ENCODE measurements around the gene ABLIM1. TPM values are rescaled to one million over a fixed set of nuclear protein-coding genes. Genes with fewer than 3 reads are reported as not detected.

Gene ABLIM1
- total RNA-seq, 2 experiments from 2014 or later = 114 to 116 TPM

DNA sequence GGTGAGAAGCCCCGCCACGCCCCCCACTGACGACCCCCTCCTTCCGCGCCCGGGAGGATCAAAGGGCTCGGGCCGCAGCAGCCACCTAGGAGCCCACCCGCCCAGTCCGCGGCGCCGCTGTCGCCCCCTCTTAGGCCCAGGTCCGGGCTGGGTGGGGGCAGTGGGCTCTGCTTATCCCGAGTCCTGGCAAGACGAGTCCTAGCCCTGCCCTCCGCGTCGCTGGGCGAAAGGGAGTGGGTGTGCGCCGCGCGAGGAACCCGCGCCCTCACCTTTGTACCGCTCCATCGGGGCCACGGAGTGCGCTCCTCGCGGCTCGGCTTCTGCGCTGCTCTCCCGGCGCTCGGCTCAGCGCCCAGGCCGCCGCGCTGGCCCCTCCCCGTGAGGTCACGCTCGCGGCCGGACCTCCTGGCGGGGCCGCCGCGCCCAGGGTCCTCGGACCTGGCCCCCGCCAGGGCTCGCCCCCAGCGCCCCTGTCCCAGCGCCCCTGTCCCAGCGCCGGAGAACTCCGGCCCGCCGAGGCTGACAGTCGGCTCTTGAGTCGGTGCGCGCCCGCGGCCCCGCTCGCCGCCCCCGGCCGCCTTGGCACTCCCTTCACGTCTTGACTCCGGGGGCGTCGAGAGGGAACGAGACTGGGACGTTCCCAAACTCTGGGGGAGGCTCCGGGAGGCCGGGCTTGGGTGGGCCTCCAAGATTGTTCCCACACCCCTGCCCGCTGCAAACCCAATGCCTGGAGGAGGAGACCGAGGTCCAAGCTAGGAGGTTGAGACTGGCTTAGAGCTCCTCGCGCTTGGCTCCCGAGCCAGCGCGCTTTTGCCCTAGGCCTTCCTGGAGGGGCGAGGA, 253.7 kb downstream of the ABLIM1 start, which contains the start of gene AFAP1L2:
Gene AFAP1L2 (minus strand): TSS at position 332 of the 840 bp plus-strand sequence. CDS start 47 bp downstream, at position 285.
- peak within 1 kb of the TSS; percentile 68 for H3K4me3 Mint-ChIP-seq
- no peak within 1 kb of the TSS for H3K27ac Mint-ChIP-seq
- H3K9me3 Mint-ChIP-seq = peaks cover 3% of the 10 kb centered on the region
- H3K27me3 Mint-ChIP-seq = peaks cover 61% of the 10 kb centered on the region
- H3K4me1 Mint-ChIP-seq = peaks cover 8% of the 10 kb centered on the region
- DNase-seq = peak; percentile 13
- no peaks in the 10 kb centered on the region for H3K36me3 Mint-ChIP-seq

GRCh38 chr10:114403541-114404161, 254.4 kb downstream of the ABLIM1 start:
- Mint-ChIP-seq H3K27me3 (peaks cover 62% of the 10 kb centered on the region), H3K4me3 (peak overlapping the region; percentile 45)

DNA sequence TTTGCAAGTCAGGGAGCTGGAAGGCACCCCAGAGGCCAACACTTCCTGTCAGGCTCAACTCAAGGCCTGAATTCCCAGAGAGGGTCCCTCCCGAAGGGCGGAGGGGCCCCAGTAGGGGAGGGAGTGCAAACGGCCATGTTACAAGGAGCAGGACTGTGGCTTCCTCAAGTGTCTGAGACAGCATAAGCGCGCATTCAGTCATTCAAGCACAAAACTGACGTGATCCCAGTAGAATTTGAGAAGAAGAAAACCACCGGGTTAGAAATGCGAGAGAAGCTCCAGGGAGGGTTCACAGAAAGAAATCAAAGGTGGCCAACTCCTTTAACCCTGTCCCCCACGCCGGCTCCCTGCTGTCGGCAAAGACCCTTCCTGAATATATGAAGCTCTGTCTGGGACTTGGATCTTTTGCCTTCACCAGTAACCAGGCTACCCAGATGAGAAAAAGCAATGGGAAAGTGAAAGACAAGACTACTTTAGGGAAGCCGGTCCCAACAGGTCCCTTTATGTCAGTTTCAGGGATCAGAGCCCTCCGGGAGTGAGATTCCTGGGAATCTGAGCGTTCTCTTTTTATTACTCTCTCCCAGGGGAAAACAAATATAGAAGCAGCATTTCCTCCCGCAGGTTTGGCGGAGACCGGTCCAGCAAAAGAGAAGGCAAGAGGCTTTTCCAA, 255.1 kb downstream of the ABLIM1 start:
- H3K4me1 Mint-ChIP-seq = peaks cover 9% of the 10 kb centered on the region
- peaks cover 68% of the 10 kb centered on the region for H3K27me3 Mint-ChIP-seq
- peaks cover 3% of the 10 kb centered on the region for H3K9me3 Mint-ChIP-seq
- no peak for DNase-seq
- no peaks in the 10 kb centered on the region for H3K36me3 Mint-ChIP-seq
- H3K27ac Mint-ChIP-seq = no peak overlapping the region
- H3K4me3 Mint-ChIP-seq = peak overlapping the region; percentile 45

More at GRCh38 chr10:114403541-114404161, 254.4 kb downstream of the ABLIM1 start:
- Mint-ChIP-seq H3K27ac (no peak overlapping the region), H3K4me1 (peaks cover 8% of the 10 kb centered on the region), H3K36me3 (no peaks in the 10 kb centered on the region), H3K9me3 (peaks cover 3% of the 10 kb centered on the region)
- peak; percentile 20 for DNase-seq

GRCh38 chr10:114402233-114402632, 255.8 kb downstream of the ABLIM1 start:
- Mint-ChIP-seq H3K4me1 (peaks cover 13% of the 10 kb centered on the region), H3K36me3 (no peaks in the 10 kb centered on the region), H3K9me3 (peaks cover 3% of the 10 kb centered on the region), H3K4me3 (no peak overlapping the region), H3K27me3 (peaks cover 68% of the 10 kb centered on the region), H3K27ac (no peak overlapping the region)
- no peak for DNase-seq

- peaks cover 65% of the 10 kb centered on the region for H3K27me3 Mint-ChIP-seq
- no peaks in the 10 kb centered on the region for H3K36me3 Mint-ChIP-seq
- peaks cover 13% of the 10 kb centered on the region for H3K4me1 Mint-ChIP-seq
- DNase-seq = no peak
- peaks cover under 1% of the 10 kb centered on the region for H3K9me3 Mint-ChIP-seq
- H3K27ac Mint-ChIP-seq = no peak overlapping the region
- no peak overlapping the region for H3K4me3 Mint-ChIP-seq
These were observed 256.8 kb downstream of the ABLIM1 start for GRCh38 chr10:114401195-114401791.

DNA sequence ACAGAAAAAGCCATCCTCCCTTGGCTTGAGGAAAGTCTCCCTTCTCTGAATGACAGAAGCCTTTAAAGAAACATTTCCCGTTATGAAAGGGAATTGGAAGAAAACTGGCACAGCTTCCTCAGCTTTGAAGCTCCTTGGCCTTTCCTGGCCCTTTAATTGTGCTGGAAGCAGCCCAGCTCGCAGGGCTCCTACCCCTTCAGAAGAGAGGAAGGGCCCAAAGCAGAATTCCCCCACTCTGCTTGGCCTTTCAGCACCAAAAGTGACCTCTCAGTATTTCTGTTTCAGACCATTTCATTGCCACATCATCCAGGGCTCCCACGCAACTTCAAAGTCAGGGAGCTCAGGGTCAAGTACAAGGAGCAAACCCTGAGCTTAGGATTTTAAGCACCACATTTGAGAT, 258.0 kb downstream of the ABLIM1 start:
- DNase-seq = no peak
- Mint-ChIP-seq H3K4me1 (peaks cover 17% of the 10 kb centered on the region), H3K9me3 (no peaks in the 10 kb centered on the region), H3K27me3 (peaks cover 66% of the 10 kb centered on the region), H3K4me3 (no peak overlapping the region), H3K27ac (no peak overlapping the region), H3K36me3 (no peaks in the 10 kb centered on the region)

- Mint-ChIP-seq H3K4me1 (peaks cover 17% of the 10 kb centered on the region), H3K4me3 (no peak overlapping the region), H3K36me3 (no peaks in the 10 kb centered on the region), H3K27ac (no peak overlapping the region), H3K9me3 (no peaks in the 10 kb centered on the region), H3K27me3 (peaks cover 66% of the 10 kb centered on the region)
- no peak for DNase-seq
These were observed 258.5 kb downstream of the ABLIM1 start for GRCh38 chr10:114399576-114399975.

- H3K36me3 Mint-ChIP-seq = no peaks in the 10 kb centered on the region
- H3K27me3 Mint-ChIP-seq = peaks cover 69% of the 10 kb centered on the region
- DNase-seq = no peak
- peaks cover 17% of the 10 kb centered on the region for H3K4me1 Mint-ChIP-seq
- H3K9me3 Mint-ChIP-seq = no peaks in the 10 kb centered on the region
- no peak overlapping the region for H3K4me3 Mint-ChIP-seq
- no peak overlapping the region for H3K27ac Mint-ChIP-seq
These were observed 259.3 kb downstream of the ABLIM1 start for GRCh38 chr10:114398587-114399331.

DNA sequence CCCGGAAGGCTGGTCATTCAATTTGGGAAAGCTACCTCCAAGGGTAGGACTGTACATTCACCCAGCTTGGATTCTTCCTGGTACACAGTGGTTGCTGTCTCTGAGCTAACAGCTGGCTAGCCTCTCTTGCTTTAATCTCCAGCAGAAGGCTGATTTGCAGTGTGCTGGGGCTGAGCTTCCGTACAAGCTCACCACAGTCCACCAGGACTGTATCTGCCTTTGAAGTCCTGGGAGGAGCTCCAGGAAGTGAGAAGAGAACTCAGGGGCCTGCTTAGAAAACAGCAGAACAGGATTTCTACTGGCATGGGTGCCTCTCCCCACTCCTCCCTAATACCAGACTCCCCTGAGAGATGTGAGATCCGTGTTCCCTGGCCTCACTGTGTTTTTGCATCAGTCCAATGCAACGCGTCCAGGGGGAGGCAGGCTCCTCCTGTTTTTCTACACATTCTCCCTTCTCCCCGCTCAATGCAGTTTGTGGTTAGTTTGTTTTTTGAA, 260.4 kb downstream of the ABLIM1 start:
- Mint-ChIP-seq H3K27ac (no peak overlapping the region), H3K27me3 (peaks cover 68% of the 10 kb centered on the region), H3K36me3 (no peaks in the 10 kb centered on the region), H3K4me3 (no peak overlapping the region), H3K4me1 (peaks cover 11% of the 10 kb centered on the region), H3K9me3 (no peaks in the 10 kb centered on the region)
- DNase-seq = no peak

- H3K4me1 Mint-ChIP-seq = peaks cover 9% of the 10 kb centered on the region
- no peak overlapping the region for H3K4me3 Mint-ChIP-seq
- no peaks in the 10 kb centered on the region for H3K36me3 Mint-ChIP-seq
- peaks cover 58% of the 10 kb centered on the region for H3K27me3 Mint-ChIP-seq
- no peak for DNase-seq
- no peak overlapping the region for H3K27ac Mint-ChIP-seq
- H3K9me3 Mint-ChIP-seq = no peaks in the 10 kb centered on the region
These were observed 261.6 kb downstream of the ABLIM1 start for GRCh38 chr10:114396464-114396863.

DNA sequence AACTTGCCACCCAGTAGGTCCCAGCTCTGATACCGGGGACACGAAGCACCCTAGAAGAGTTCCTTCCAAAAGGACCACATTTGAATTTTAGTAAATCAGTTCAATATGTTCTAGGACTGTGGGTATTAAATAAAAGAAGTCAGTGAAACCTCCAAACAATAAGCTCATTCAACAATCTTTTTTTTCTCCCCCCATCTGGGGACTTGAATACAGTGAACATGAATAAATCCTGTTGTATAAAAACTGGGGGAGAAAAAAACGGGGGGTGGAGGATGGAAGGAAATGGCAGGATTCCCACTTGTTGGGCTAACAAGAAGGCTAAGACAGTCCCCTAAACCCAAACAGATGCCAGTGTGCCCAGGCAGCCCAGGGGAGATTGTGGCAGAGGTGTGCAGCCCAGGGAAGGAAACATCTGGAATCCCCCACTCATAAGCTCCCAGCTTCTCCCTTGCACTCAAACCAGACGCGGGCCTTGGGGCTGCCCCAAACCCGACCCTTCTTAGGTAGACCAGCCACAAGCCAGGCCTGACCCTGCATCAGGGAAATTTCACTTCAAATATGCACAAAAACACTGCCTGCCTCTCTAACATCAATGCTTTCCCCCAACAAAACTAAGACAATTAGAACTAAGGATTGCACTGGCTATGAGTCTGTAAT, 262.6 kb downstream of the ABLIM1 start:
- Mint-ChIP-seq H3K9me3 (no peaks in the 10 kb centered on the region), H3K4me3 (no peak overlapping the region), H3K4me1 (peaks cover 9% of the 10 kb centered on the region), H3K27ac (no peak overlapping the region), H3K27me3 (peaks cover 49% of the 10 kb centered on the region), H3K36me3 (no peaks in the 10 kb centered on the region)
- DNase-seq = peak; percentile 21

- Mint-ChIP-seq H3K27me3 (peaks cover 49% of the 10 kb centered on the region), H3K9me3 (no peaks in the 10 kb centered on the region)
These were observed 263.5 kb downstream of the ABLIM1 start for GRCh38 chr10:114394531-114394930.

DNA sequence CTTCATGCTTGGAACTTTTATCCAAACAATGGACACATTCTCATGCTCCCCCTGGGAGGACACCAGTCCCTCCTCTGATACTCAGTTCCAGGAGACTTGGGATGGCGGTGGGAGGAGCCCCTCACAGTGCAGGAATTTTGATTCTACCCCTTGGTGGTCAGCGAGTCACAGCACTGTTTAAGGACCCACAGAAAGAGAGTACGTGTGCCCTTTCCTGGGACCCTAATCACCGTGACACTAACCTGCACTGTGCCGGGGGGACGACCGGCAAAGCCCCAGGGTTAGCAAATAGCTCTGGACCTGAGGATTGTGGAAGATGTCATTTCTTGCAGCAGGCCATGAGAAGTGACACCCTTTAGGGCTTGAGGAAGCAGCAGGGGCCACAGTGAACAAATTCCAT, 264.2 kb downstream of the ABLIM1 start:
- Mint-ChIP-seq H3K36me3 (no peaks in the 10 kb centered on the region), H3K27ac (no peak overlapping the region), H3K4me3 (no peak overlapping the region), H3K9me3 (no peaks in the 10 kb centered on the region), H3K4me1 (peaks cover 13% of the 10 kb centered on the region), H3K27me3 (peaks cover 52% of the 10 kb centered on the region)
- DNase-seq = no peak

More at GRCh38 chr10:114394531-114394930, 263.5 kb downstream of the ABLIM1 start:
- Mint-ChIP-seq H3K4me1 (peaks cover 9% of the 10 kb centered on the region), H3K27ac (no peak overlapping the region), H3K36me3 (no peaks in the 10 kb centered on the region), H3K4me3 (no peak overlapping the region)
- no peak for DNase-seq

GRCh38 chr10:114393482-114393881, 264.6 kb downstream of the ABLIM1 start:
- Mint-ChIP-seq H3K27me3 (peaks cover 49% of the 10 kb centered on the region), H3K27ac (no peak overlapping the region), H3K4me3 (no peak overlapping the region), H3K36me3 (peaks cover 3% of the 10 kb centered on the region), H3K9me3 (peaks cover 2% of the 10 kb centered on the region), H3K4me1 (peaks cover 17% of the 10 kb centered on the region)
- no peak for DNase-seq

All from activated naive CD8-positive, alpha-beta T cell treated with anti-CD3 and anti-CD28 coated beads for 36 hours (primary cell).